GM19035 (cell line): ENCODE data around the gene PKIG.
"Not testable (repeated sequence)": the region's sequence is repeated elsewhere in the genome, so short reads cannot be mapped to it uniquely, and the experiment has no call there.

Experiments used
- ATAC-seq: cut with Tn5 transposase; IDR thresholded peaks from one replicate; pipeline ENCODE4 v1.9.1; 2021; ENCODE audit not compliant: unreplicated experiment

The PKIG gene

DNA sequence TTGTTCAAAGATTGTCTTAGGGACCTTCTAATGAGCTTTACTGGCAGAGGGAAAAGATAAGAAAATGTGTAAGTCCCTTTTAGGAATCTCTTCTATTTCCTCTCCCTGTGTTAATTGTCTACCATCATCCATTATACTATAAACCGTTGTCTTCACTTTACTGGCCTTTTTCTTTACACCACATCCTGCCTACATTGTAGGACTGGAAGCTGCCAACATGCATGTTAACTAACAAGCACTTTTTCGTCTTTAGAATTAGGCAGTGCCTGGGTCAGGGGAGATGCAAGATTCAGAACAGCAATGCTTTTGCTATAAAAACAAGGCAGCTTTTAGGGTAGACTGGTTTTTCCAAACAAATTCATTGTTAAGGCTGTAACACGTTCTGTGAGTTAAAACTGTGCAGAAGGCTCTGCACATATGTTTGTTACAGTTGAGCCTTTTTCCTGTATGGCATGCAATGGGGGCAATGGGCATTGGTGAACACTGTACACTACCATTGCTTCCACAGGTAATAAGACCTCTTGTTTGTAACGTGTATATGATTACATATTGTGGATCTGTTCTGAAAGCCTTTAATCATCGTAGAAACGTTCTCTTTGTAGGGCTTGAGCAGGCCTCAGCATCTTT, 10.9 kb upstream of the PKIG start:
- ATAC-seq: no peak

DNA sequence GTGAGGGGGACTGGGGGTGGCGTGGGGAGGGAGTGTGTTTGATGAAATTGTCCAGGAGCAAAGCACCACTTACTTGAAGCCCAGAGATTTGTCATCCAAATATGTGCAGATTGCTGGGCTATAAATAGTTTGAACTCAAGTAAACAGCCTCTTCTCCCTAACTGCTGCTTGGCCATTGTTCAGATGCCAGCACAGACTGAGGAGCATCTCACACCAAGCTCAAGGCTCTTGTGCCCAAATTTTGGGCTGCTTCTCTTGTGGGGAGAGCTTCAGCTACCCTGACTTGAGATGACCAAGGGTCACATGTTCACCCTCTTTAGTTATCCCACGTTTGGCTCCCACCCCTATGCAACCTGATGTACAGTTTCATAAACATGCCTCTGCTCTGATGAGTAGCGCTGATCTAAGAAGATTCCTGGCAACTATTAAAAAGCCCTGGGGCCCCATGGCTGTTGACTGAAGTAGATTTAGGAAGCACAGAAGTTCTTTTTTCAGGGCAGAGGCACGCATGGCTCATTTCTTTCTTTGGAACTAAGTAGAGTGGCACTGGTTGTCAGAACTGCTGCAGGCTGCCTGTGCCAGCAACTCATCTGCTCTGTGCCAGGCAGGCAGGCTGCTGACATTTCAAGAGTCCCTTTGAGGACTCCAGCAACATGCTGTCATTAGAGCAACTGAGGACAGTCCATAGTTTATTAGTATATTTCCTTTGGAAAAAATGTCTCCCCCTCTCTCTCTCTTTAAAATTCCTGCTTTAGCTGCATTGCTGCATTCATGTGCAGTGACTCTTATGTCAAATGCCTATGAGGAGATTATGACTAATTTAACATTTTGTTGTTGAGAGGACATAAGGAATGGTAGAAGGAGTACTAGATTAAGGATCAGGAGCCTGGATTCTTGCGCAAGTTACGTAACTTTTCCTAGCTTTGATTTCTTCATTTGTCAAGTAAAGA, 9.6 kb upstream of the PKIG start:
- no peak for ATAC-seq

DNA sequence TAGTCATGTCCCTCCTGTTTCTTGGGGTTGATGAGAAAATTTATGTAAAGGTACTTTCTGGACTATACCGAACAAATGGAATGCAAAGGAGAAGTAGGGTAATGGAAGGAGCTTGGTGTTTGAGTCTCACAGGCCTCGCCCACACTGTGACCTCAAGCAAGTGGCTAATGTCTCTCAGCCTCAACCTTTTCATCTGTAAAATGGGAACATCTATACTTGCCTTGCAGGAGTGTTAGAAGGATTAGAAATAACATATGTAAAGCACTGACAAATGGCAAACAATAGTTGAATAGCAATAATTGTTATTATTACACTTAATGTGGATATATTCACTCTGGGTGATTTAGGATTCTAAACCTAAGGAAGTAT, 8.9 kb upstream of the PKIG start:
- no peak for ATAC-seq

DNA sequence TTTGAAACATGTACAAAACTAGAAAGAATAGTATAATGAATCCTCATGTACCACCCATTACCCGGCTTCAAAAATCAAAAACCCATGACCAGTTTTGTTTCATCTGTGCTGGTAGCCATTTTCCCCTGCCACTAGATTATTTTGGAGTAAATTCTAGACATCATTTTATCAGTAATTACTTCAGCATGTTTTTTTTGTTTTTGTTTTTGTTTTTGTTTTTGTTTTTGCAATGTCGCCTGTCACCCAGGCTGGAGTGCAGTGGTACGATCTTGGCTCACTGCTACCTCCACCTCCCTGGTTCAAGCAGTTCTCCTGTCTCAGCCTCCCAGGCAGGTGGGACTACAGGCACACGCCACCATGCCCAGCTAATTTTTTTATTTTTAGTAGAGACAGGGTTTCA, 8.0 kb upstream of the PKIG start:
- no peak for ATAC-seq

DNA sequence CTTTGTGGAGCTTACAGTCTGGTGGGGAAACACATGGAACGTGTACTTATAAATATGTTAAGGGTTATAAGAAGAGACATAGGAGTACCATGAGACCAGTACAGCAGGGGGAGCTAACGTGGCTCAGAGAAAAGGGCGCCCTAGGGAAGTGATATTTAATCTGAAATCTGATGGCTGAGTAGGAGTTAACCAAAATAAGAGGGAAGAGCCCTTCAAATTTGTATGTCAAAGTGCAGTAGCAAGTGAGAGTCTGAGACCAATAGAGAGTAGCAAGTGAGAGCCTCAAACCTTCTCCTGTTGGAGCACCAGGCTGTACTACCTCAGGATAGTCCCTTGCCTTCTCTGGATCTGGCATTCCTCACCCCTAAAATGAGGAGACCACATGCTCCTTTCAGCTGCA, 6.1 kb upstream of the PKIG start:
- ATAC-seq: no peak

DNA sequence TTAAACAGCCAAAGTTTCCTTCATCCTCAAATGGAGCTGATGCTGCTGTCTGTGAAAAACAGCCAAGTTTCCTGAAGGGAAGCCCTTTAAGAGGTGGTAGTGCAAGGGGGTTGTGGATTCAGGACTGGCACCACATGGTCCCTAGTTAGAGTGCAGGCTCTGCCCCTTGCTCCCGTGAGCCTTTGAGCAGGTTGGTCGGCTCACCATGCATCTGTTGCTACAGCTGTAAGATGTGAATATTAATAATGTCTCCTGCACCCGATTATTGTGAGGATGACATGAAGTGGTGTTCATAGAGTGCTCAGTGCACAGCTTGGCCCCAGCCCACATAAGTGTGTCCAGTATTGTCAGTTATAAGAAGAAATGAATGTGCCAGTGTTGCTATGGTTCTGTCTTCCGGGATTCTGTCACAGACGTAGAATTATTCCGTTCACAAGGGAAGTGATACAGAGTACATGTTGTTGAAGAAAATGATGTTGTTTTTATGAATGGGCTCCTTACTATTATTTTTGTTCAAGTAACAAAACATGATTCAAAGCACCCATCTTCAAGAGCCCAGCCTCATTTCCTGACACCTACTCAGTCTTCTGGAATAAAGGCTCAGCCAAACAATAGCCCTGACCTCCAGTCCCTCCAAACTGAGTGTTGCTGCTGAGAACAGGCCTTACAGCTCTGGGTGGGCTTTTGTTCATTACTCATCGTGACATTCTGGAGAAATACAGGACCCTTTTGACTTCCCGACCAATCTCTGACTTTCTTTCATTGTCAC, 2.9 kb upstream of the PKIG start:
- ATAC-seq: no peak

DNA sequence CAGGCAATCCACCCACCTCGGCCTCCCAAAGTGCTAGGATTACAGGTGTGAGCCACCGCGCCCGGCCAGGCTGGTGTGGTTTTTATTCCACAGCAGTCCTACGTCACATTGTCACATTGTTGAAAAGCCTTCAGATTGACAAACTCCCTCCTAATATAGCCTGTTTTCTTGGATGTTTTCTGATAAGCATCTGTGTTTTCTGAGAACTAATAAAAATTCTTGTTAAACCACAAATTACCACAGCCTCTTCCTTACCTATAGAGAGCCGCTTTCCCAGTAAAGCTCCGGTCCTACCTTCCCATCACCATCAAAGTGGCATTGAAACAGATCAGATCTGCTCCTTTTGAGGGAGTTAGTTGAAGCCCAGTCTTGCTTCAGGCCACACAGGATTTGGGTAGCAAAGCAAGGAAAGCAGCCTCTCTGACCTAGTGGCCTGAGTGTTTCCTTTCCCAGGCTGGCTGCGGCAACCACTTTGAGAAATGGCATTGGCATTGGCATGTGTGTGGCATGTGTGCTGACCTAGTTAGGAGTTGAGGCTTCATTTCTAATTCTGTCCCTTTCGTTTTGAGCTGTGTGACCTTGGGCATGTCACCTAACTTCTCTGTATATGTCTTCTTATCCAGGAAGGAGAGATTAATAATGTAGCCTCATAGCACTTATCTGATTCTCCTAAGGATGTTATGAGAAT, 1.7 kb upstream of the PKIG start:
- ATAC-seq: no peak

DNA sequence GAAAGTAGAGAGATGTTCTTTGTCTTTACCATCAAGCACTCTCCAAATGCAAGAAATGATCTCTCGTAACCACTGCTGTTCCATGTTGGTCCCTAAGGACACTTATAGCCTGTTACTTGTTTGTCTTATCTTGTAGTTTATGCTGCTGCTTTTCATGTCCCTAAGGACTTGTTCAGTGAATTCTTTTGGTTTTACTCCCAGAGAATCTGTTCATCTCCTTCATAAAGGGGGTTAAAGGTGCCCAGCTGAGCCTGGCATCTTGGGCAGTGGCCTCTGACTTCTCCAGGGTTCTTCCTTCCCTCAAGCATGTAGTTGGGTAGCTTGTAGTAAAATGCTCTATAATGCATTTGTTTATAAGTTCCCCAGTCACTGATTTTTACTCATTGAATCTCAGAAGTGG, 864 bp upstream of the PKIG start:
- no peak for ATAC-seq

DNA sequence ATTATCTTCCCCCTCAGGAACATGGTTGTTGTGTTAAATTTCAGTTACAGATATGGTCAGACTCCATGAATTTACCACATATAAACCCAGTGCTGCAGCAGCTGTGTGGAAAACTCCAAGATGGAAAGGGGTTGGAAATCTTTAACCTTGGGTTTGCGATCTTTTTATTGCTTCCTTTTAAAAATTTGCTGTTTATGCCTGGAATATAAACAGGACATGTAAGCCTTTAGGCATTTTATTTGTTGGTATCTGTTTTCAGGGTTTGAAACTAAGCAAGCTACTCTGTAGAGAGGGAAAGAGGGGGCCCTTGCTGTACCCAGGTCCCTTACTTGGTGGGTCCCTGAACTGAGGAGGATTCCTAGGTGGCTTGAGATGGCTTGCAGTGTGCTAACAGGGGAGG, 778 bp downstream of the PKIG start:
- no peak for ATAC-seq

DNA sequence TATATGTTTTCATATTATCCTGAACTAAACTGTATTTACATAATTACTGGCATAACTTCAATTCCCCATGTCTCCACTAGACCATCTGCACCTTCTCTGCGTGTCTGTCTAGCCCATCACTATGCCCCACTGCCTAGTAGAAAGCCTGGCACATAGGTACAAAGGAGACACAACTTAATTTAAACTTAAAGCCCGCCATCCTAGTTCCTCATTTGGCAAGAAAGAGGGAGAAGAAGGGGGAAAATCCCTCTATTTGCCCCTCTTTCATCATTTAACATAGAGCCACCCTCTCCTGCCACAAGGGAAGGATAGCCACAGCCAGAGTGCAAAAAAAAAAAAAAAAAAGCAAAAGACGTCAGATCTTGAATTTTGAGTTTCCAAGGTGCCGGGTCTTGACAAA, 1.8 kb downstream of the PKIG start:
- no peak for ATAC-seq

DNA sequence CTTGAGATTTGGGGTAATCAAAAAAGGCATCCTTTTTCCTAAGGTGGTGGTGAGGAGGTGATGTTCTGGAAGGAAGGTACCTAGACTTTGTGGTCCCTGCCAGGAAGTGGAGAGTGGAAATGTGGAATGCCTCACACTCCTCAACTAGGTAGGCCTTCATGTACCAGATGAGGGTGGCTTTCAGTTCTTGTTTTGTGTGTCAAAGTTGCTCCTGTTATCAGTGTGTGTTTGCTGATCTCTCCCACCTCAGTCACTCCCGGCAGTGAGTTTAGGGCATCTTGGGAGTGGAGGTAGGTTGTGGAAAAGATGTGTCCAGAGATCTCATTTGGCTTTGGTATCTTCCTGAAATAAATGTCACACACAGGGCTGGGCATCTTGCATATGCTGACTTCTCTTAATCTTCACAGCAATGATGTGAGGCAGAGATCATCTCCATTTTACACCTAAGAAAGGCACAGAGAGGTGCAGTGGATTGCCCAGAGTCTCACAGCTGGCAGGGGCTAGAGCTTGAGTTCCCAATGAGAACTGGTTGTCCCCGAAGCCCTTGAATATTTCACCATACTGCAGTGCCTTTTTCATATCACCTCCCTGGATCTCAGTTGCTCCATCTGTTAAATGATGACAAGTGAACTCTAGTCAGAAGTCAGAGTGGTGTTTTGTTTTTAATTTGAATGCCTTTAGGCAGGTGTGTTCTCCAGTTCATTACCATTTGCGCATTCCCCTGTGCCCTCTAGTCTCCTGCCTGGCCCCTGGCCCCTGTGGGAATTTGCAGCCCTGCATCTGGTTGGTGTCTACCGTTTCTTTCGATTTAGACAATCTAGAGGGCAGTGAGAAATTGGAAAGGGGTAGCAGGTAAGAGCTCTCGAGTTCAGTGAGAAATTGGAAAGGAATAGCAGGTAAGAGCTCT, 2.9 kb downstream of the PKIG start:
- no peak for ATAC-seq

DNA sequence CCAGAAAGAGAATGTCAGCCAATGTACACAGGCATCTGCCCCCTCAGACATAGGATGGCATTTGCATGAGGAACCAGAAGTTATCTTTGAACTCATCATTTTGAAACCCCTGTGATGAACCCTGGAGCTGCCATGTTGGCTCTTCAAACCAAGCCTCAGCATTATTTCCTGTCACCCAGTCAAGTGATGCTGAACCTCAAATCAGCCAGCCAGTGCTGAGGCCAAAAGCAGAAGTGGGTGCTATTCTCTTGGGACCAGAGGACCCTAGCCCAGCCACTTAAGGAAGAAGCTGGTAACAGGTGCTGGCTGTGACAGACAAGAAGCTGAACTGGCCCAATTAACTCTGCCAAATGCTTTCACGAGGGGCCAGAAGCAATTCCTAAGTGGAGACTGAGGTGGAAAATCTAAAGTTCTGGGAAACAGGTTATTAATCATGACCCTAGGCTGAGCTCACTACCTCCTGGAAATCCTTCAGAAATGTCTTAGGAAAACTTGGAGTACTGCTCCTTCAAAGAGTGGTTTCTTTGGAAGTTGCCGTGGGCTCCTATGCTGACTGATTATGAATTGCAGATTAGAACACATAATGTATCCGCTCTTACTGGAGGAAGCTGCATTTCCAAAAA, 4.0 kb downstream of the PKIG start:
- ATAC-seq: peak; percentile 66

DNA sequence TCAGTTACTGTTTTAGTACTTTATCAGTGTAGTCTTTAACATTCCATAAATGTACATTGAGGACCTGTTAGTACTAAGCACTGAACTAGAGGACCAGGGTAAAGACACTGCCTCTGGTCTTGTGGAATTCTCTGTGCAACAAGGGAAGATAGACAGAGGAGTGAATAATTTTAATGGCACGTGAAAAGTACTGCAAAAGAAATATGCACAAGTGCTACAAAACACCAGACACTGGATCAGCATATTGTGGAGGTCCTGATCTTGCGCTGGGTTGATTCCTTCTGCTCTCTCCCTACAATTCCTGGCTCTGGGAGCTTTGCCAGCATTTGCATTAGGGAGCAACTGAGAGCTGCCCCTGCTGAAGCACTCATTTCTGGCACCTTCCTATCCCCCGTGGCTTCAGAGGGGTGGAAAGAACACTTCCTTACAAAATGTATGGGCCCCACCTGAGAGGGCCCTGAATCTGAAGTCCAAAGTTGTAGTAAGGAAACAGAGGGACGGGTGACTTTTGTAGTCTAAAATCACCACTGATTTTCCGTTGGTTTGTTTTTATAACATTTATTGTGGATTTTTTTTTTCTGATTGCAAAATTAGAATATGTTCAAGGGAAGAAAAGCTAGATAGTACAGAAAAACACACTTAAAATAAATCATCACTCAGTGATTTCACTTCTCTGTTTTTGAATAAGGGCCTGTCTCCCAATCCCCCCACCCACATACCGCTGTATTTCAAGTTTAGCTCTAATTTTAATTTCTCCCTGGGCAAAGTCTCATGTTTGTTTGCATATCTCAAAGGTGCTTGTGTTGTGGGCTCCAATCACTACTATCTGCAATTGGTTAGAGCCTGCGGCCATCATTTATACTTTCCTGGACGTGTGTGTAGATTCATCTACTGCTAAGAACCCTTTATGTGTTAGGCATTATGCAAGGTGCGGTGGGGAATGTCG, 4.9 kb downstream of the PKIG start:
- ATAC-seq: no peak

DNA sequence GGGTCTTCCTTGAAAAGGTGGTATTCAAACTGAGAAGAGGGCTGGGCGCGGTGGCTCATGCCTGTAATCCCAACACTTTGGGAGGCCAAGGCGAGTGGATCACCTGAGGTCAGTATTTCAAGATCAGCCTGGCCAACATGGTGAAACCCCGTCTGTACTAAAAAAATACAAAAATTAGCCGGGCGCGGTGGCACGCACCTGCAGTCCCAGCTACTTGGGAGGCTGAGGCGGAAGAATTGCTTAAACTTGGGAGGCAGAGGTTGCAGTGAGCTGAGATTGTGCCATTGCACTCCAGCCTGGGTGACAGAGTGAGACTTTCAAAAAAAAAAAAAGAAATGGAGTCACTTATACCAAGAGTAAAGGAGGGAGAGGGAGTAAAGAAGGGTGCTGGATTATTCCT, 5.9 kb downstream of the PKIG start:
- not testable (repeated sequence) for ATAC-seq

DNA sequence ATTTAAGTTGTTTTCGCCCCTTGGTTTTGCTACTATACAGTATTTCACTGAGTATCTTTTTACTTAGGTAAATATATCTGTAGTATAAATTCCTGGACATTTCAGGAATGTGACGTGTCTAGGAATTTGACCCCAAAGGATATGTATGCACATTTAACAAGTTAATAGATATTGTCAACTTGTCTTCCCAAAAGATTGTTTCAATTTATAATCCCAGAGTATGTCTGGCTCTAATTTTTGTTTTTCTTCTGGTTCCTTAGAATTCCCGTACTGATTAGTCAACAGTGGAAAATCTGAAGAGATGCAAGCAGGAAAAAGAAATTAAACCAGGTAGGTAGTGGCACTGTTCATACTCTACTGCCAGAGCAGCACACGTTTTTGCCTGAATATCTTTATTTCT, 7.2 kb downstream of the PKIG start:
- ATAC-seq: no peak

DNA sequence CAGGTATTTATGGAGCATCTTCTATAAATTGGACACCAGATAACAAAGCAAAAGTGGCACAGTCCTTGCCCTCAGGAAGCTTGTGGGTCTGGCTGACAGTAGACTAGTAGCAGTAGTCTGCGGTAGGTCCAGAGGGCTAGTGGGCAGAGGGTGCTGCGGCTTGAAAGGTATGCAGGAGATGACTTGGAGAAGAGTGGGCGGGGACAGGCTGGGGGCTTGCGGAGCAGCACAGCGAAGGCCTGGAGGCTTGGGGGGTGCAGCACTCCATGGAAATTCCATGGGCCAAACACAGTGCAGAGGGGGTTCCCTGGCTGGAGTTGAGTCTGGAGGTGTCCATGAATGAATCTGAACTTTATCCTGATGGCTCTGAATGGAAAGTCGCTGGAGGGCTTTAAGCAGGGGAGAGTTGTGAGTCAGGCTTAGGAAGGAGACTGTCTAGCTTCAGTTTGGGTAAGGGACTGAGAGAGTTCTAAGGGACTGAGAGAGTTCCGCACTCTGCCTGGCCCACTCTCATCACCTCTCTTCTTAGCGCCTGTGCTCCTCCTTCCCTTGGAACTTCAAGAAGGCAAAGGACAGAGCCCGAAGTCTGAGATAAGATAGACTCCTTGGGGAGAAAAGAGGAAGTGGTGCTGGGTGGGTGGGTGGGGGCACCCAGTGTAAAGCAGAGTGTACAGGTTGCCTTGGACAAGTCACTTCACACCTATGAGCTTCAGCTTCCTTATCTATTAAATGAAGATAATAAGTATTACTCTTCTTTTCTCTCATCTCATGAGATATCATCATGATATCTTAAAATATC, 8.8 kb downstream of the PKIG start:
- no peak for ATAC-seq

DNA sequence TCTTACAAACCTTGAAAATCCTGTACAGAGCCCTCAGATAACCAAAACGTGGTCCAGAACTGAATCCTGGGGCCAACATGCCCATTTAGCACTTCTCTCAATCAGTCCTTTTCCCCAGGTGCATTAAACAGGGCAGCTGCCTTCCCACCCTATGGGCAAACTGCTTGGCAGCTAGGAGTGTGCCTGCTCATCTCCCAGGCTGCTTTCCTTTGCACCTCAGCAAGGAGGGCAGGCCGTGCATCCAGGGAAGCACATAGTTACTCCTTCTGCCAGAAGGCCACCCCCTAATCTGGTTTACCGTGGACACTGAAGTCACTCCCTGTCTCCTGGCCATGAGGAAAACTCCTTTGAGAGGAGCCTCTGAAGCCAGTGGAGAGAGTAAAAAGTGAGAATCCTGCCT, 10.0 kb downstream of the PKIG start:
- no peak for ATAC-seq

DNA sequence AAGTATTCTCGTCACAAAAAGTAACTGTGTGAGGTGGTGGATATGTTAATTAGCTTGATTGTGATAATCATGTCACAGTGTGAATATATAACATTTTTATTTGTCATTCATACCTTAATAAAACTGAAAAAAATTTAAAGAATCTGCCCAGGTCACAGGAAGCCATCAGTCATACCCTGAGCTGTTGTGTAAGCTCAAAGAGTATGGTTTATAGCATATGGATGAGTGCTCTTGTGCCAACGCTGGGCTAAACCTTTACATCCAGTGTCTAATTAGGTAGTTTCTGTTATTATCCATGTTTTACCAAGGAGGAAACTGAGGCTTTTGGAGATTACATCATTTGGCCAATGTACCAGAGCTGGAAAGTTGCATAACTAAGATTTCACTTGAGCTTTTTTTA, 11.4 kb downstream of the PKIG start:
- ATAC-seq: no peak
